ENCODE results near the gene MND1. TPM values are rescaled to one million over a fixed set of nuclear protein-coding genes. Genes with fewer than 3 reads are reported as not detected.
A peak's percentile ranks its signal among the peaks of the same experiment; 100 is the strongest.

Gene MND1
- total RNA-seq, result 1 to 10 TPM in 1 of 4 donors, under 1 TPM in 1, not detected in 2; 0.49 to 2.4 TPM

- 1 to 2% methylated on average over 53 to 80 of the region's 86 CpGs for WGBS, 2 donors
- peak; percentile 73 to 96 for DNase-seq (ENCODE audit: low spot score in 2 of 2)
- intact Hi-C loops (cut with DNase I; ENCODE audit: low total_unique reads), result loop anchor here (1.0 to 2.0 kb wide), 2 partner anchors 230 to 300 kb away; no protein-coding TSS in a partner anchor
- peak in 1 of 3 donors; percentile 55 for TF ChIP-seq CTCF (IDR thresholded peaks at IDR 0.05)
- TF ChIP-seq POLR2A (IDR thresholded peaks at IDR 0.05), result no peak
- peak within 1 kb of the TSS; percentile 66 for H3K4me3 ChIP-seq (ENCODE audit: low read depth, poor library complexity, severe bottlenecking)
Measured at GRCh38 chr4:153344131-153345011, at the start of gene MND1. TSS of gene MND1 (plus strand) at chr4:153344688. CDS start at chr4:153344738, 50 bp downstream.

GRCh38 chr4:153295131-153295755 lies 49.2 kb upstream of the MND1 start:
- WGBS, 2 donors, result 77 to 81% methylated on average over 36 to 40 of the region's 40 CpGs
- intact Hi-C loops (cut with DNase I; ENCODE audit: low total_unique reads), result no loop called here
- DNase-seq (ENCODE audit: low spot score in 2 of 2), result peak in 1 of 2 donors; percentile 20

DNA sequence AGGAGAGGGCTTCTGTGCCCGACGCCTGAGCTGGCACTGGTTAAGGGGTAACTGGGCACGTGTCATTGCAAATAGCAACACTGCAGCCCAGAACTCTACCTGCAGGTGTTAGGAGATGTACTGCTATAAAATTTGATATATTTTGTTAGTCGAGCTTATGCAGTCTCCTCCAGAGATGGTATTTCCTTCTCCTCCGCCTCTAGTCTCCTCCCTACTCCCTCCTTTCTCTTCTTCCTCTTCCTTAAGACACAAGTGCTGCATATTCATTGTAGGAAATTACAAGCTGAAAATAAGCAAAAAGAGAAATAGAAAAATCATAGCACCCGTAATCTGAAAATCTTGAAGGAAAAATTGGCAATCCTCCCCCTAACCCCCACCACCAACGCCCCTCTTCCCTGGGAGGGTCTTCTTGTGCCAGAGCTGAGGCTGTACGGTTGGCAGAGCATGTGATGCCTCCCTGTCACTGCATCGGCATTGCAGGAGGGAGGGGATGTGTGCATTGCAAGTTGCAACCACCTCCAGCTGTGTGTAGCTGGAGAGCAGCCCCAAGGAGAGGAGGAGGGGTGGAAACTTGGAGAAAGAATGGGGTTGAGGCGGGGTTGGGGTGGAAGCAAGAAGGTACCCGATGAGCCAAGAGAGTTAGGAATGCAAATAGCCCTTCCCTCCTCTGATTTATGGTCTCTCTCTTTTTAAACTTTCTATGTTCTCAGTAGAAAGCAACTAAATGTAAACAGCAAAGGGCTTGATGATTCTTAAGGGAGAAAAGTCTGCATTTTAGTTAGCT lies 48.3 kb upstream of the MND1 start:
- no peak overlapping the region for H3K4me3 ChIP-seq (ENCODE audit: low read depth, poor library complexity, severe bottlenecking)
- TF ChIP-seq POLR2A (IDR thresholded peaks at IDR 0.05) (no peak), CTCF (IDR thresholded peaks at IDR 0.05) (no peak)
- intact Hi-C loops (cut with DNase I; ENCODE audit: low total_unique reads), result no loop called here
- 28 to 33% methylated on average over 11 of the region's 11 CpGs for WGBS, 2 donors
- peak in 1 of 2 donors; percentile 29 for DNase-seq (ENCODE audit: low spot score in 2 of 2)

More at GRCh38 chr4:153295131-153295755, 49.2 kb upstream of the MND1 start:
- H3K4me3 ChIP-seq (ENCODE audit: low read depth, poor library complexity, severe bottlenecking), result no peak overlapping the region
- TF ChIP-seq CTCF (IDR thresholded peaks at IDR 0.05), result no peak
- TF ChIP-seq POLR2A (IDR thresholded peaks at IDR 0.05), result no peak

DNA sequence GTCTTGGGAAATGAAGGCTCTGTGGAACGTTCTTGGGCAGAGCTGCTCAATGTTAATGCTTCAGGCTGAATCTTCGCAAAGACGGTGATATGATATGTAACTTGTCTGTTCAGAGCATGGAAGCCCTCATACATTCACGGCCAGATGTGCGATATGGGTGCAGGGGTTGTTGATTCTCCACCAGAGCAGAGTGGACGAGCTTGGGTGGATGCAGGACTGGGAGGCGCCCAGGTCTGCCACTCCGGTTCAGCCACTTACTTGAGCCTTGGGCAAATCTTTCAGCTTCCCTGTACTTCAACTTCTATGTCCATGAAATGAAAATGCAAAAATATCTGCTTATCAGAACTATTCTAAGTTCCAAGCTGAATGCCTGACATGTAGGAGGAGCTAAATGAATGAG lies 47.4 kb upstream of the MND1 start:
- no peak for DNase-seq (ENCODE audit: low spot score in 2 of 2)
- intact Hi-C loops (cut with DNase I; ENCODE audit: low total_unique reads), result no loop called here
- no peak overlapping the region for H3K4me3 ChIP-seq (ENCODE audit: low read depth, poor library complexity, severe bottlenecking)
- TF ChIP-seq POLR2A (IDR thresholded peaks at IDR 0.05) (no peak), CTCF (IDR thresholded peaks at IDR 0.05) (no peak)
- WGBS, 2 donors, result 55 to 64% methylated on average over 8 of the region's 8 CpGs

- 77 to 87% methylated on average over 1 of the region's 1 CpG for WGBS, 2 donors
- intact Hi-C loops (cut with DNase I; ENCODE audit: low total_unique reads), result no loop called here
Measured at GRCh38 chr4:153310793-153311192, 33.7 kb upstream of the MND1 start.

More at GRCh38 chr4:153310793-153311192, 33.7 kb upstream of the MND1 start:
- H3K4me3 ChIP-seq (ENCODE audit: low read depth, poor library complexity, severe bottlenecking), result no peak overlapping the region
- TF ChIP-seq POLR2A (IDR thresholded peaks at IDR 0.05), result no peak
- TF ChIP-seq CTCF (IDR thresholded peaks at IDR 0.05), result no peak
- DNase-seq (ENCODE audit: low spot score in 2 of 2), result no peak

Data from lower leg skin (tissue), 4 donors.